Upper lobe of left lung (tissue), 6 donors: ENCODE data around the gene MRPL37. TPM values are rescaled to one million over a fixed set of nuclear protein-coding genes. Genes with fewer than 3 reads are reported as not detected.
"Not testable (repeated sequence)": the region's sequence is repeated elsewhere in the genome, so short reads cannot be mapped to it uniquely, and the experiment has no call there.

Experiments used
- ATAC-seq, 2 donors: fragments of 200-7000 bp; cut with Tn5 transposase; one replicate each; pipeline ENCODE4 v1.9.1; 2022; ENCODE audit warnings: mild to moderate bottlenecking in 2 of 2, moderate library complexity in 2 of 2; ENCODE audit not compliant: low FRiP score in 2 of 2
- DNase-seq, 2 donors: peaks; one replicate each; pipeline ENCODE4 v3.0.0-alpha.2; 2019 to 2020
- H3K27ac ChIP-seq, 4 donors: fragments of 200-600 bp; sonication (generic); one replicate each; pipeline ENCODE4 v1.5.1; 2016 to 2019
- H3K27me3 ChIP-seq, 4 donors: fragments of 200-600 bp; sonication (generic); one replicate each; pipeline ENCODE4 v1.5.1; 2017 to 2019
- H3K36me3 ChIP-seq, 4 donors: fragments of 200-600 bp; sonication (generic); one replicate each; pipeline ENCODE4 v1.5.1; 2016 to 2019
- H3K4me1 ChIP-seq, 4 donors: fragments of 200-600 bp; sonication (generic); one replicate each; pipeline ENCODE4 v1.5.1; 2018 to 2019
- H3K4me3 ChIP-seq, 4 donors: fragments of 200-600 bp; sonication (generic); one replicate each; pipeline ENCODE4 v1.5.1; 2017 to 2019; ENCODE audit warnings: mild to moderate bottlenecking in 2 of 4, moderate library complexity in 1 of 4
- H3K9me3 ChIP-seq, 4 donors: fragments of 200-600 bp; sonication (generic); one replicate each; pipeline ENCODE4 v1.5.1; 2018 to 2019
- EP300 ChIP-seq, 4 donors: sonication (generic); formaldehyde crosslinking; IDR thresholded peaks; one replicate each; pipeline ENCODE4 v1.5.1; 2017; ENCODE audit warnings: antibody characterized with exemption in 4 of 4, control low read depth in 2 of 4
- POLR2A ChIP-seq, 4 donors: fragments of 450-650 bp; IDR thresholded peaks; one replicate each; pipeline ENCODE4 v1.5.1; 2016 to 2017; ENCODE audit warnings: antibody characterized with exemption in 4 of 4, mild to moderate bottlenecking in 2 of 4
- POLR2AphosphoS5 ChIP-seq, 2 donors: sonication (generic); formaldehyde crosslinking; IDR thresholded peaks; one replicate each; pipeline ENCODE4 v1.5.1; 2017; ENCODE audit warnings: antibody characterized with exemption in 2 of 2
- WGBS, 2 donors: methylation state at CpG; one replicate each; pipeline ENCODE4 v1.1.5; 2017 to 2018; 5-methylcytosine and 5-hydroxymethylcytosine counted together
- total RNA-seq, 6 donors: library from RNA; depleted of rRNA in 4 of 6; stranded (reverse); fragments of >200 nt in 4 of 6; gene quantifications; one replicate each; pipeline versions ENCODE4 v1.1.0 to v1.2.1, GENCODE V29; 2016 to 2021
- TF ChIP-seq, protein P1 (sequence below), 6 experiments: fragments of 450-650 bp in 4 of 6; fragments of 200-600 bp in 2 of 6; sonication (generic) in 2 of 6; IDR thresholded peaks; one replicate each; pipeline ENCODE4 v1.5.1; 2016 to 2019; ENCODE audit warnings: antibody characterized with exemption in 6 of 6
- donor health status: DM: no; HTN: no; CAD: no; lungs with moderate emphysema.
- donor health status: DM: no; HTN: yes; CAD: no; lungs with severe emphysema.

Gene MRPL37
- total RNA-seq, 6 donors from 2014 or later = 33.2 to 58.2 (median 47.0) TPM

DNA sequence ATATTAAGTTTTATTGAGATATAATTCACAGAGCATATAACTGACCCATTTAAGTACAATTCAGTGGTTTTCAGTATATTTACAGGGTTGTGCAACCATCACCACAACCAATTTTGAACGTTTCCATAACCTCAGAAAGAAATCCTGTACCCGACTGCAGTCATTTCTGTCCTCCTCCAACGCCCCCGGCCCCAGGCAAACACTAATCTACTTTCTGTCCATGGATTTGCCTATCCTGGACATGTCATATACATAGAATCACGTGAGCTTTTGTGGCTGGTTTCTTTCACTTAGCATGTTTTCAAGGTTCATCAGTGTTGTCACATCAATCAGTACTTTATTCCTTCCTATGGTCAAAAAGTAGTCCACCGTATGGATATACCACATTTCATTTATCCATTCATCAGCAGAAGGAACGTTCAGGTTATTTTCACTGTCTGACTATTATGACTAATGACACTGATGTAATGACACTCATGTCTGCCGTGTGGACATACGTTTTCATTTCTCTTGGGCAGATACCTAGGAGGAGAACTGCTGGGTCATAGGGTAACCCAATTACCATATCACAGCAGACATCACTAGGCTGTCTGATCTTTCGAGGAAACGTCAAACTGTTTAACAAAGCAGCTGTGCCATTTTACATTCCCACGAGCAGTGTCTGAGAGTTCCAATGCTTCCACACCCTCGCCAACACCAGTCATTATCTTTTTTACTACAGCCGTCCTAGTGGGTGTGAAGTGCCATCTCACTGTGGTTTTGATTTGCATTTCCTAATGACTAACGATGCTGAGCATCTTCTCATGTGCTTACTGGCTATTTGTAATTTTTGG lies 30.8 kb downstream of the MRPL37 start:
- TF ChIP-seq POLR2AphosphoS5 (IDR thresholded peaks at IDR 0.05) (no peak), EP300 (IDR thresholded peaks at IDR 0.05) (no peak), POLR2A (IDR thresholded peaks at IDR 0.05) (no peak)
- TF ChIP-seq, protein P1, sequence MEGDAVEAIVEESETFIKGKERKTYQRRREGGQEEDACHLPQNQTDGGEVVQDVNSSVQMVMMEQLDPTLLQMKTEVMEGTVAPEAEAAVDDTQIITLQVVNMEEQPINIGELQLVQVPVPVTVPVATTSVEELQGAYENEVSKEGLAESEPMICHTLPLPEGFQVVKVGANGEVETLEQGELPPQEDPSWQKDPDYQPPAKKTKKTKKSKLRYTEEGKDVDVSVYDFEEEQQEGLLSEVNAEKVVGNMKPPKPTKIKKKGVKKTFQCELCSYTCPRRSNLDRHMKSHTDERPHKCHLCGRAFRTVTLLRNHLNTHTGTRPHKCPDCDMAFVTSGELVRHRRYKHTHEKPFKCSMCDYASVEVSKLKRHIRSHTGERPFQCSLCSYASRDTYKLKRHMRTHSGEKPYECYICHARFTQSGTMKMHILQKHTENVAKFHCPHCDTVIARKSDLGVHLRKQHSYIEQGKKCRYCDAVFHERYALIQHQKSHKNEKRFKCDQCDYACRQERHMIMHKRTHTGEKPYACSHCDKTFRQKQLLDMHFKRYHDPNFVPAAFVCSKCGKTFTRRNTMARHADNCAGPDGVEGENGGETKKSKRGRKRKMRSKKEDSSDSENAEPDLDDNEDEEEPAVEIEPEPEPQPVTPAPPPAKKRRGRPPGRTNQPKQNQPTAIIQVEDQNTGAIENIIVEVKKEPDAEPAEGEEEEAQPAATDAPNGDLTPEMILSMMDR (IDR thresholded peaks at IDR 0.05) = no peak
- H3K4me3 ChIP-seq = no peak overlapping the region
- ATAC-seq (no peak), DNase-seq (no peak)
- no peak overlapping the region for H3K27ac ChIP-seq
- WGBS, 2 donors = 64 to 76% methylated on average over 15 of the region's 15 CpGs
- H3K4me1 ChIP-seq = peaks cover 0 to 14% (median 2%) of the 10 kb centered on the region in 4 donors
- no peaks in the 10 kb centered on the region for H3K27me3 ChIP-seq
- H3K9me3 ChIP-seq = no peaks in the 10 kb centered on the region
- H3K36me3 ChIP-seq = peaks cover 0 to 9% (median 5%) of the 10 kb centered on the region in 4 donors

DNA sequence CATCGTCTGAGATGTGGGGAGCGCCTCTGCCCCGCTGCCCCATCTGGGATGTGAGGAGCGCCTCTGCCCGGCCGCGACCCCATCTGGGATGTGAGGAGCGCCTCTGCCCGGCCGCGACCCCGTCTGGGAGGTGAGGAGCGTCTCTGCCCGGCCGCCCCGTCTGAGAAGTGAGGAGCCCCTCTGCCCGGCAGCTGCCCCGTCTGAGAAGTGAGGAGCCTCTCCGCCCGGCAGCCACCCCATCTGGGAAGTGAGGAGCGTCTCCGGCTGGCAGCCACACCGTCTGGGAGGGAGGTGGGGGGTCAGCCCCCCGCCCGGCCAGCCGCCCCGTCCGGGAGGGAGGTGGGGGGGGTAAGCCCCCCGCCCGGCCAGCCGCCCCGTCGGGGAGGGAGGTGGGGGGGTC lies 33.2 kb downstream of the MRPL37 start:
- 99% methylated on average over 11 of the region's 33 CpGs; no CpG with 5 or more reads in 1 of the 2 donors for WGBS, 2 donors
- H3K36me3 ChIP-seq = peaks cover 4 to 24% (median 15%) of the 10 kb centered on the region in 4 donors
- ATAC-seq, H3K9me3 ChIP-seq, H3K27me3 ChIP-seq, H3K4me1 ChIP-seq, H3K4me3 ChIP-seq, H3K27ac ChIP-seq: not testable (repeated sequence)
- peak in 1 of 2 donors; percentile 56 for DNase-seq

DNA sequence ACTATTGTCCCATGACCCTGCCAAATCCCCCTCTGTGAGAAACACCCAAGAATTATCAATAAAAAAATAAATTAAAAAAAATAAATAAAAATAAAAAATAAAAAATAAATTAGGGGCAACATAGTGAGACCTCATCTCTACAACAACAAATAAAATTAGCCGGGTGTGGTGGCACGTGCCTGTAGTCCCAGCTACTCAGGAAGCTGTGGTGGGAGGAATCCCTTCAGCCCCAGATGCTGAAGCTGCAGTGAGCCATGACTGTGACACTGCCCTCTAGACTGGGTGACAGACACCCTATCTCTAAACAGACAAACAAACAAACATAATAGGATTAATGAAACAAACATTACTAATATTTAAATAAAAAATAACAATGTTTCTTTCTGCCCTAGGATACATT lies 34.3 kb downstream of the MRPL37 start:
- 85 to 88% methylated on average over 2 of the region's 2 CpGs for WGBS, 2 donors
- H3K36me3 ChIP-seq = peaks cover 4 to 30% (median 19%) of the 10 kb centered on the region in 4 donors
- no peaks in the 10 kb centered on the region for H3K27me3 ChIP-seq
- ATAC-seq (no peak), DNase-seq (no peak)
- H3K4me1 ChIP-seq = peaks cover 0 to 4% (median 0%) of the 10 kb centered on the region in 4 donors
- H3K9me3 ChIP-seq = no peaks in the 10 kb centered on the region
- no peak overlapping the region for H3K27ac ChIP-seq
- TF ChIP-seq, protein P1 (IDR thresholded peaks at IDR 0.05) = no peak
- TF ChIP-seq EP300 (IDR thresholded peaks at IDR 0.05) (no peak), POLR2A (IDR thresholded peaks at IDR 0.05) (no peak), POLR2AphosphoS5 (IDR thresholded peaks at IDR 0.05) (no peak)
- no peak overlapping the region for H3K4me3 ChIP-seq

DNA sequence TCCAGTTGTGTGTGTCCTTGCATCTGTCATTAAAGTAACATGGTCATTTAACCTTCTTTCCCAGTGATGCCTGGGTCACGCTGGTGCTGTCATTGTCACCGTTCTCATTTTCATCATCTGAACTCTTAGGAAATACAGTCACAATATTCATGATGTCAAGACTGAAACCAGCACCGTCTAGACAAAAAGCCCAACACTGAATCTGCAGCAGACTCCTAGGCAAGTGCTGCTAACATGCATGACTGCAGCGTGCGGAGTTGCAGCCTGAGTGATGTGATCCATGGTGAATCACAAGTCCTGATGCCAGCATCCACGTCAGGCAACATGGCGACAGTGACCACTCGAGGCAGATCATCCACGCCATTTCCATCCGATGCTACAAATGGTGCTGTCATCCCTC lies 37.6 kb downstream of the MRPL37 start:
- WGBS, 2 donors = 91 to 94% methylated on average over 10 of the region's 10 CpGs
- Histone ChIP-seq H3K4me1 (no peaks in the 10 kb centered on the region), H3K9me3 (no peaks in the 10 kb centered on the region), H3K27me3 (no peaks in the 10 kb centered on the region), H3K36me3 (peaks cover 6 to 57% (median 37%) of the 10 kb centered on the region in 4 donors), H3K4me3 (no peak overlapping the region), H3K27ac (no peak overlapping the region)
- ATAC-seq (no peak), DNase-seq (no peak)
- TF ChIP-seq POLR2A (IDR thresholded peaks at IDR 0.05) (no peak), POLR2AphosphoS5 (IDR thresholded peaks at IDR 0.05) (no peak), EP300 (IDR thresholded peaks at IDR 0.05) (no peak)
- TF ChIP-seq, protein P1 (IDR thresholded peaks at IDR 0.05) = no peak

DNA sequence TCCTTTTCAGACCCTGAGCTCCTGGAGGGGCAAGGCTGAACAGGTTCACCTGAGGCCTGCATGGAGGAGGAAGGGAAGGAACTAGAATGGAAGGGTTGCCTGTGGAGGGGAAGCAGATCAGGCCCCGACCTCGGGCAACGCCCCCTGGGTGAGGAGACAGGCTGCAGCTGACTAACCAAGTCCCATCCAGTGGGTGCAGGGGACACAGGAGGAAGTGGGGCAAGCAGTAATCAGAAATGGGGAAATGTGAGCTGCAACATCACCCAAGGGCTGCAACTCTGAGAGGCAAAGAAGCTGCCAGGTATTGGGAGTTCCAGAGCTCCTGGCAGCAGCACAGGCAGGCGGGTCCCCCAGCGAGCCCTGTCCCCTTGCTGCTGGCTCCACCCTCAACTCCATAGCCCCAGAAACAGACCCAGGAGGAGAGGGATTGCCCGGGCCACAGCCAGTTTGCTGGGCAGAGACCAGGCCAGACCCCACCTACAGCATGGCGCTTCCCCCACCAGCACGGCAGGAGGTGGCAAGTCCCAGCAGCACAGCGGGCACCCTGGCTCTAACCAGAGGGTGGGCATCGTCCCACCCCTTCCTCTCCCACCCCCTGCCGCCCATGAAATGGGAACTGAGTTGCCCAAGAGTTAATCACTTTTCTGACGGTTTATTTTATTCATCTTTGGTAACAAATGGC lies 38.5 kb downstream of the MRPL37 start:
- Histone ChIP-seq H3K4me3 (no peak overlapping the region), H3K27ac (no peak overlapping the region), H3K4me1 (no peaks in the 10 kb centered on the region), H3K27me3 (no peaks in the 10 kb centered on the region), H3K36me3 (peaks cover 6 to 62% (median 43%) of the 10 kb centered on the region in 4 donors), H3K9me3 (no peaks in the 10 kb centered on the region)
- TF ChIP-seq EP300 (IDR thresholded peaks at IDR 0.05) (no peak), POLR2AphosphoS5 (IDR thresholded peaks at IDR 0.05) (no peak), POLR2A (IDR thresholded peaks at IDR 0.05) (no peak)
- TF ChIP-seq, protein P1 (IDR thresholded peaks at IDR 0.05) = no peak
- DNase-seq = no peak
- ATAC-seq = peak in 1 of 2 donors; percentile 38
- 59 to 79% methylated on average over 10 to 11 of the region's 12 CpGs for WGBS, 2 donors
